Nephron (organoid): ENCODE results near the gene MEI1.

ENCODE experiments used
- H3K27ac Mint-ChIP-seq, 3 experiments: 2 replicates each; pipeline ENCODE4 v1.8.0; 2020; ENCODE audit warnings: mixed read lengths in 3 of 3, mild to moderate bottlenecking in 2 of 3, moderate library complexity in 1 of 3
- H3K27me3 Mint-ChIP-seq: 2 replicates; pipeline ENCODE4 v1.8.0; 2021; ENCODE audit warnings: low read depth, mild to moderate bottlenecking, moderate library complexity, mixed read lengths
- H3K36me3 Mint-ChIP-seq: 2 replicates; pipeline ENCODE4 v1.8.0; 2020; ENCODE audit warnings: low read depth, mixed read lengths
- H3K4me1 Mint-ChIP-seq: 2 replicates; pipeline ENCODE4 v1.8.0; 2020; ENCODE audit warnings: mixed read lengths
- H3K4me3 Mint-ChIP-seq, 3 experiments: 2 replicates each; pipeline ENCODE4 v1.8.0; 2020; ENCODE audit warnings: mild to moderate bottlenecking in 3 of 3, mixed read lengths in 3 of 3, moderate library complexity in 2 of 3
- H3K9me3 Mint-ChIP-seq: 2 replicates; pipeline ENCODE4 v1.8.0; 2020; ENCODE audit warnings: mixed read lengths
- TF ChIP-seq, protein P1 (sequence below), 3 experiments: fragments of 200-600 bp; sonication (generic); IDR thresholded peaks; one replicate each; pipeline ENCODE4 v1.5.0; 2021; ENCODE audit warnings: antibody characterized with exemption in 3 of 3; ENCODE audit not compliant: unreplicated experiment in 3 of 3

The MEI1 gene

DNA sequence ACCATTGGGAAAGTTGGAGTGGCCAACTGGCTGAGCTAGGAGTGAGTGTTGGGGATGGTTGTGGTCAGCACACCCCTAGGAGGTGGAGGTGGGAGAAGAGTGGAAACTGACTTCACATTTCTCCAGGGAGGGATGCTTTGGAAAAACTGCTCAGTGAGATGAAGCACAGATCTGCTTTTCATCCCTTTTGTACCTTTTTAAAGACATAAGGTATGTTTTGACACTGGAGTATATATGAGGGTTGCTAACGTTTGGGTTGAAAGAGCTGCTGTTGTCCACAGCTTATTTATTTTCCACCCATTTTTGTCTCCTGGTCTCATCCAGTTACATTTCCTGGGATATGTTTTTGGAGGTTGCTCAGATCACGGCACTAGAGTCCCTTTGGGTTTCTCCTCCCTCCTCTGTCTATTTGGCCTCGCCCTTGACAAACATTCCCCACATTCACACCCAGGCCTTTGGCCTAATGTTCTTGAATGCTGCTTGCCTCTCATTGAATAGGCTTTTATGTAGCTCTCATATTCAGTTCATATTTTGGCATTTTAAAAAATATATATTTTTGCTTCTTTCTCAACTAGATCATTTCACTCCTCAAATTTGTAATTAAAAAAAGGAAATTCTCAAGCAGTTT is 141.9 kb downstream of the MEI1 start:
- Mint-ChIP-seq H3K27me3 (no peaks in the 10 kb centered on the region), H3K4me3 (no peak overlapping the region), H3K36me3 (peaks cover 34% of the 10 kb centered on the region), H3K27ac (peak overlapping the region in 1 of 3 experiments; percentile 40), H3K4me1 (peaks cover 53% of the 10 kb centered on the region), H3K9me3 (no peaks in the 10 kb centered on the region)
- TF ChIP-seq, protein P1, sequence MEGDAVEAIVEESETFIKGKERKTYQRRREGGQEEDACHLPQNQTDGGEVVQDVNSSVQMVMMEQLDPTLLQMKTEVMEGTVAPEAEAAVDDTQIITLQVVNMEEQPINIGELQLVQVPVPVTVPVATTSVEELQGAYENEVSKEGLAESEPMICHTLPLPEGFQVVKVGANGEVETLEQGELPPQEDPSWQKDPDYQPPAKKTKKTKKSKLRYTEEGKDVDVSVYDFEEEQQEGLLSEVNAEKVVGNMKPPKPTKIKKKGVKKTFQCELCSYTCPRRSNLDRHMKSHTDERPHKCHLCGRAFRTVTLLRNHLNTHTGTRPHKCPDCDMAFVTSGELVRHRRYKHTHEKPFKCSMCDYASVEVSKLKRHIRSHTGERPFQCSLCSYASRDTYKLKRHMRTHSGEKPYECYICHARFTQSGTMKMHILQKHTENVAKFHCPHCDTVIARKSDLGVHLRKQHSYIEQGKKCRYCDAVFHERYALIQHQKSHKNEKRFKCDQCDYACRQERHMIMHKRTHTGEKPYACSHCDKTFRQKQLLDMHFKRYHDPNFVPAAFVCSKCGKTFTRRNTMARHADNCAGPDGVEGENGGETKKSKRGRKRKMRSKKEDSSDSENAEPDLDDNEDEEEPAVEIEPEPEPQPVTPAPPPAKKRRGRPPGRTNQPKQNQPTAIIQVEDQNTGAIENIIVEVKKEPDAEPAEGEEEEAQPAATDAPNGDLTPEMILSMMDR (IDR thresholded peaks at IDR 0.05; ENCODE audit: unreplicated experiment in 3 of 3) = no peak

DNA sequence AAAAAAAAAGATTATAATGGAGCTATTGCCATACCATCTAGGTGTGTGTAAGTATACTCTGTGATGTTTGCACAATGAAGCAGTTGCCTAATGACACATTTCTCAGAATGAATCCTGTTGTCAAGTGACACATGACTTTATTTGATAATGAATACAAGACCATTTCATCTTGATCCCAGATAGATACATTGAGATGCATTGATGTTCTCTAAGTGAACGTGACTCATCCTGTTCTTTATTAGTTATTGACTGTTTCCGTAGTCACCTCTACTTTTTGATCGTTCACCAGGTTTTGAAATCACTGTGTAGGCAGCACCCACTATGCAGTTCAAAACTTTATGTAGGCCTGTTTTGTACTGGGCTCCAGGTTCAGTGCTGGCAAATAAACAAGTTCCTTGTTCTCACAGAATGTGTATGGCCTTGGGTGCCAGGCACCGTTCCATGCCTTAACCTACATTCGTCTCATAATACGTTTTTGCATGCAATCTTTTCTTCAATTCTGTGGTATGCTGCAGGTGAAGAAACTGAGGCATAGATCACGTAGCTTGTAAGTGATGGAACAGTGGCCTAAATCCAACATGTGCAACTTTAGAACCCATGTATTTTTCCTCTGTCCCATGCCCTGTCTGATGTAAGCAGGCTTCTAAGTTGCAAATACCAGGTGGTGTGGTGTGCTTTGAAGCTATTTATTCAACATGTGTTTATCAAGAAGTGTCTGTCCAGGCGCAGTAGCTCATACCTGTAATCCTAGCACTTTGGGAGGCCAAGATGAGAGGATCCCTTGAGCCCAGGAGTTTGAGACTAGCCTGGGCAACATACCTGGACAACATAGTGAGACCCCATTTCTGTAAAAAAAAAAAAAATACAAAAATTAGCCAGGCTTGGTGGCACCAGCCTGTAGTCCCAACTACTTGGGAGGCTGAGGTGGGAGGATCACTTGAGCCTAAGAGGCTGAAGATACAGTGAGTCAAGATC is 144.0 kb downstream of the MEI1 start:
- Mint-ChIP-seq H3K27ac (no peak overlapping the region), H3K27me3 (no peaks in the 10 kb centered on the region), H3K4me1 (peaks cover 50% of the 10 kb centered on the region), H3K9me3 (no peaks in the 10 kb centered on the region), H3K4me3 (no peak overlapping the region), H3K36me3 (peaks cover 20% of the 10 kb centered on the region)
- TF ChIP-seq, protein P1 (IDR thresholded peaks at IDR 0.05; ENCODE audit: unreplicated experiment in 3 of 3) = no peak

DNA sequence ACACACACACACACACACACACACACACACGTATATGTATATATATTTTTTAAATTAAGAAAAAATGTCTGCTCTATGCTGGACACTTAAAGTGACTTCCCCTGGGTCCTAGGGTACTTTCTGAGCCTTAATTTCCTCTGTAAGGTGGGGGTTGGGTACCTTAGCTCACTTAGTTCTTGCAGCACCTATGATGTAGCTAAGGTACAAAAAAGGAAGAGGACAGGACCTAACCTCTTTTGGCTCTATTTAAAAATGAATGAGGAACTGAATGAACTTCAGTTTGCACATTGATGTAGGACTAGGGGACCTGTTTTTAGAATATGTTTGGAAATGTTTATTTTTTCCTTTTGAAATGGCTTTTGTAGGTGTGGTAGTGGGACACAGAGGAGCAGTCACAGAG is 144.7 kb downstream of the MEI1 start:
- H3K9me3 Mint-ChIP-seq = no peaks in the 10 kb centered on the region
- H3K36me3 Mint-ChIP-seq = peaks cover 18% of the 10 kb centered on the region
- H3K27ac Mint-ChIP-seq = peak overlapping the region; percentile 37 to 66 (median 41)
- H3K4me1 Mint-ChIP-seq = peaks cover 45% of the 10 kb centered on the region
- no peak overlapping the region for H3K4me3 Mint-ChIP-seq
- no peaks in the 10 kb centered on the region for H3K27me3 Mint-ChIP-seq
- TF ChIP-seq, protein P1 (IDR thresholded peaks at IDR 0.05; ENCODE audit: unreplicated experiment in 3 of 3) = no peak

DNA sequence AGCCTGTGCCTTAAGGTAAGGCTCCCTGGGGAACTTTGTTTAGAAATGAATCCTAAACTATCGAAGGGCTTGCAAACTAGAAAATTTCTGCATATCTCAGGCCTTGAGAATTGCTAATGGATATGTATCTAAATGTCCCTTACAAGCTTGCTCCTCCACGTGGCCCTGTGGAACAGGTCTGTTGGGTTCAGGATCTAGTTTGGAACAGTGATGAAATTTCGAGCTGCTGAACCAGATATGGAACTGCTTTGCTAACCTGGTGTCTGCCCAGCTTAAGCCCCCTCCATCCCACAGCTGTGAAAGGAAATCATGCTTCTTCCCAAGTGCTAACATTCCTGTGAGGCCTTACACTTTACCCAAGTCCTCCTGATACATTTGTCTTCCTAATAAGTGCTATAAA is 145.2 kb downstream of the MEI1 start:
- peak overlapping the region; percentile 37 to 66 (median 41) for H3K27ac Mint-ChIP-seq
- H3K36me3 Mint-ChIP-seq = peaks cover 13% of the 10 kb centered on the region
- TF ChIP-seq, protein P1 (IDR thresholded peaks at IDR 0.05; ENCODE audit: unreplicated experiment in 3 of 3) = no peak
- no peaks in the 10 kb centered on the region for H3K9me3 Mint-ChIP-seq
- H3K4me3 Mint-ChIP-seq = no peak overlapping the region
- peaks cover 41% of the 10 kb centered on the region for H3K4me1 Mint-ChIP-seq
- no peaks in the 10 kb centered on the region for H3K27me3 Mint-ChIP-seq

DNA sequence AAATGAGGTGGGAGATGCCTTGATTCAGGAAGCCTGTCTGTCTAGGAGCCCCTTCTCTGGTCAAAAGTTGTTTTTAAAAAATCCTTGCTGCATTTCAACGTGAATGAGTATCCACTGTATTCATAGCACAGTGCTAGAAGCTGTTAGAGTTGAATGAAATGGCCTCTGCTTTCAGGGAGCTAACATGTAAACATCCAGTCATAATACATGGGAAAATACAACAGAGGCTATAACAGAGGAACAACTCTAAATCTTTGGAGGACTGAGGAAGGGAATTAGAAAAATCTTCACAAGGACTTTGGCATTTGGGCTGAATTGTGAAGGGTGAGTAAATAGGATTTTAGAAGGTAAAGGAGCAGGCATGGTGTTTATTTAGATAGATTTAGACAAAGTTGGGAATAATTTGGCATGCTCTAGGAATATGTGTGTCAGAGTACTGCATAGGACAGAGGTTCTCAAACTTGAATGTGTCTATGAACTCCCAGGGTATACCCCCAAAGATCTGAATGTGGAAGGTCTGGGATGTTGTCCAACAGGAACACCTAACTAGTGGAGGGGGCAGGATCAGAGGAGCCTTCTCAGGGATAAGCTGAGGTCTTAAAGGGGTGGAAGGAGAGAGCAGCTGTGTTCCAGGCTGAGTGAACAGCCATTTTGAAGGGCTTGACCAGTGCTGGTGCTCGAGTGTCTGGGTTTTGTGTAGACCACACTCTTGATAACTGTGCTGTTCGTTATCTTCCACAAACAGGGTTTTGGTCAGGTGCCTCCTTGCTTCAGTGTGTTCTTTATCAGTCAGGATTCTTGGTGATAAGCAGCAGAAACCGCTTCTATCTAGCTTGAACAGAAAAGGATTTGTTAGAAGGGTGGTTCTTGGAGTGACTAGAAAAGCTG is 146.3 kb downstream of the MEI1 start:
- peaks cover 7% of the 10 kb centered on the region for H3K36me3 Mint-ChIP-seq
- H3K4me1 Mint-ChIP-seq = peaks cover 36% of the 10 kb centered on the region
- no peak overlapping the region for H3K4me3 Mint-ChIP-seq
- H3K27ac Mint-ChIP-seq = peak overlapping the region; percentile 26 to 30 (median 29)
- TF ChIP-seq, protein P1 (IDR thresholded peaks at IDR 0.05; ENCODE audit: unreplicated experiment in 3 of 3) = no peak
- no peaks in the 10 kb centered on the region for H3K27me3 Mint-ChIP-seq
- no peaks in the 10 kb centered on the region for H3K9me3 Mint-ChIP-seq
